Epithelial cell of umbilical artery (primary cell): ENCODE measurements around the gene FBXL13. TPM values are rescaled to one million over a fixed set of nuclear protein-coding genes. Genes with fewer than 3 reads are reported as not detected.

Experiments used
- total RNA-seq: library from RNA; depleted of rRNA; stranded (reverse); fragments of >200 nt; gene quantifications from 2 replicates; pipeline ENCODE4 v1.2.3, GENCODE V29; 2014

Gene FBXL13
- total RNA-seq: 3.2 and 4.4 TPM in 2 replicates

GRCh38 chr7:103074519-103075336, at the start of gene FBXL13, which contains the start of gene ARMC10:
Gene FBXL13, minus strand, starts transcription at chr7:103074796.
Gene ARMC10, plus strand, starts transcription at chr7:103075140. Its CDS starts 133 bp downstream, at chr7:103075273.

GRCh38 chr7:102912742-102913141, 161.9 kb downstream of the FBXL13 start, which contains the start of gene LRRC17:
Gene LRRC17, plus strand, starts transcription at chr7:102913000. Its CDS starts 20,914 bp downstream, at chr7:102933914.

Other genes with a start within 250 kb of the FBXL13 start
- 106 and 124 TPM in 2 replicates for gene LRRC17, start 161.8 kb downstream of the FBXL13 start, total RNA-seq
- gene ARMC10, start 344 bp upstream of the FBXL13 start, total RNA-seq: 48.3 and 49.7 TPM in 2 replicates
- gene NAPEPLD, start 74.3 kb upstream of the FBXL13 start, total RNA-seq: 2.9 and 12.0 TPM in 2 replicates
- 84.8 and 91.0 TPM in 2 replicates for gene PMPCB, start 222.6 kb upstream of the FBXL13 start, total RNA-seq